GM18861 (cell line): ENCODE results near the gene CFL2.
A peak's percentile ranks its signal among the peaks of the same experiment; 100 is the strongest.
"Not testable (repeated sequence)": the region's sequence is repeated elsewhere in the genome, so short reads cannot be mapped to it uniquely, and the experiment has no call there.

ENCODE experiments used
- ATAC-seq: cut with Tn5 transposase; IDR thresholded peaks from one replicate; pipeline ENCODE4 v1.9.1; 2021; ENCODE audit not compliant: unreplicated experiment

The CFL2 gene

GRCh38 chr14:34714320-34715126 lies at the start of gene CFL2:
TSS of gene CFL2 (minus strand) at chr14:34714593. CDS start at chr14:34714540, 53 bp downstream.
- ATAC-seq = peak; percentile 62

GRCh38 chr14:34755215-34755614 lies 40.8 kb upstream of the CFL2 start:
- ATAC-seq = no peak

GRCh38 chr14:34754687-34755086 lies 40.3 kb upstream of the CFL2 start:
- no peak for ATAC-seq

- ATAC-seq = no peak
These were observed 36.3 kb upstream of the CFL2 start for GRCh38 chr14:34750670-34751069.

GRCh38 chr14:34750233-34750632 lies 35.8 kb upstream of the CFL2 start:
- no peak for ATAC-seq

GRCh38 chr14:34749408-34749807 lies 35.0 kb upstream of the CFL2 start:
- ATAC-seq = no peak

GRCh38 chr14:34742270-34743115 lies 28.1 kb upstream of the CFL2 start:
- ATAC-seq = no peak

GRCh38 chr14:34741840-34742239 lies 27.4 kb upstream of the CFL2 start:
- no peak for ATAC-seq

GRCh38 chr14:34740139-34740538 lies 25.7 kb upstream of the CFL2 start:
- ATAC-seq = not testable (repeated sequence)

- not testable (repeated sequence) for ATAC-seq
These were observed 22.7 kb upstream of the CFL2 start for GRCh38 chr14:34737079-34737478.

- ATAC-seq = no peak
These were observed 18.9 kb upstream of the CFL2 start for GRCh38 chr14:34733245-34733644.

- no peak for ATAC-seq
These were observed 18.4 kb upstream of the CFL2 start for GRCh38 chr14:34732802-34733201.

- ATAC-seq = no peak
These were observed 9.5 kb upstream of the CFL2 start for GRCh38 chr14:34723867-34724266.

- no peak for ATAC-seq
These were observed 8.5 kb upstream of the CFL2 start for GRCh38 chr14:34722723-34723545.

GRCh38 chr14:34721129-34721528 lies 6.7 kb upstream of the CFL2 start:
- ATAC-seq = no peak

GRCh38 chr14:34718750-34719304 lies 4.4 kb upstream of the CFL2 start:
- ATAC-seq = no peak

- ATAC-seq = no peak
These were observed 902 bp upstream of the CFL2 start for GRCh38 chr14:34715127-34715863.

- ATAC-seq = no peak
These were observed 593 bp downstream of the CFL2 start for GRCh38 chr14:34713681-34714319.

GRCh38 chr14:34713122-34713680 lies 1.2 kb downstream of the CFL2 start:
- no peak for ATAC-seq
